ENCODE results near the gene RTKN. TPM values are rescaled to one million over a fixed set of nuclear protein-coding genes. Genes with fewer than 3 reads are reported as not detected.

Gene RTKN
- total and polyA plus RNA-seq, 2 of the 13 experiments (the other 11 are each of a cell fraction or from before 2014, with no cell fraction given), result 159 to 166 TPM

GRCh38 chr2:74488643-74489481, 47.1 kb upstream of the RTKN start (continued):
- TF ChIP-seq ZNF574 (CRISPR knock-in tag; IDR thresholded peaks at IDR 0.05) (0 out of 2 replicates have a peak, but pooled peaks have one; percentile 36), HMGA1 (CRISPR knock-in tag; conservative IDR thresholded peaks at IDR 0.05) (no peak), CHD2 (IDR thresholded peaks at IDR 0.05; ENCODE audit: low read depth, low read length) (no peak), ZNF326 (CRISPR knock-in tag; IDR thresholded peaks at IDR 0.05; ENCODE audit: borderline replicate concordance) (no peak), ZNF550 (CRISPR knock-in tag; IDR thresholded peaks at IDR 0.05; ENCODE audit: borderline replicate concordance) (no peak), ZBTB10 (CRISPR knock-in tag; IDR thresholded peaks at IDR 0.05; ENCODE audit: borderline replicate concordance) (no peak), ZNF224 (CRISPR knock-in tag; IDR thresholded peaks at IDR 0.05) (no peak), IKZF4 (CRISPR knock-in tag; IDR thresholded peaks at IDR 0.05; ENCODE audit: borderline replicate concordance, low read depth, not compliant biosample characterization) (peak; percentile 74), ZNF878 (CRISPR knock-in tag; IDR thresholded peaks at IDR 0.05) (no peak), DRAP1 (CRISPR knock-in tag; IDR thresholded peaks at IDR 0.05) (no peak), REXO4 (CRISPR knock-in tag; IDR thresholded peaks at IDR 0.05; ENCODE audit: borderline replicate concordance) (no peak), CBFB (CRISPR knock-in tag; IDR thresholded peaks at IDR 0.05) (peak; percentile 71; the same call in 1 of the 2 replicates), ARNTL (CRISPR knock-in tag; IDR thresholded peaks at IDR 0.05) (peak; percentile 78), SMAD3 (CRISPR knock-in tag; IDR thresholded peaks at IDR 0.05) (peak; percentile 72; the same call in 1 of the 2 replicates), HMG20B (CRISPR knock-in tag; conservative IDR thresholded peaks at IDR 0.05) (peak; percentile 76; the same call in 1 of the 2 replicates), IRX3 (CRISPR knock-in tag; IDR thresholded peaks at IDR 0.05; ENCODE audit: borderline replicate concordance, low read depth) (0 out of 2 replicates have a peak, but pooled peaks have one; percentile 28), STAG1 (CRISPR knock-in tag; IDR thresholded peaks at IDR 0.05) (no peak), ZNF572 (CRISPR knock-in tag; IDR thresholded peaks at IDR 0.05) (no peak), ZNF329 (CRISPR knock-in tag; IDR thresholded peaks at IDR 0.05; ENCODE audit: low read depth) (no peak), PAWR (CRISPR knock-in tag; IDR thresholded peaks at IDR 0.05; ENCODE audit: borderline replicate concordance) (no peak), PHB2 (IDR thresholded peaks at IDR 0.05; ENCODE audit: partially characterized antibody) (no peak), GRHL1 (CRISPR knock-in tag; conservative IDR thresholded peaks at IDR 0.05) (no peak)
